ENCODE measurements around the gene NEU1. TPM values are rescaled to one million over a fixed set of nuclear protein-coding genes. Genes with fewer than 3 reads are reported as not detected.
"Not testable (repeated sequence)": the region's sequence is repeated elsewhere in the genome, so short reads cannot be mapped to it uniquely, and the experiment has no call there.

The NEU1 gene
- total RNA-seq, 3 donors from 2014 or later (not counting 1 experiment from before 2014, with no cell fraction given) = 36.1 to 69.6 (median 51.5) TPM

GRCh38 chr6:31842053-31842452, 20.6 kb downstream of the NEU1 start:
- Mint-ChIP-seq H3K36me3 (peaks cover 6% of the 10 kb centered on the region), H3K27me3 (ENCODE audit: low read depth in 2 of 2) (no peaks in the 10 kb centered on the region), H3K4me3 (no peak overlapping the region), H3K9me3 (no peaks in the 10 kb centered on the region), H3K4me1 (peaks cover 7 to 8% of the 10 kb centered on the region in 2 donors), H3K27ac (no peak overlapping the region)
- Histone ChIP-seq H3K4me1 (ENCODE audit: control insufficient read depth, insufficient read depth, low read length) (peaks cover 19% of the 10 kb centered on the region), H3K27ac (ENCODE audit: low read length) (no peak overlapping the region), H3K36me3 (ENCODE audit: control insufficient read depth, insufficient read depth, low read length) (peaks cover 31% of the 10 kb centered on the region), H3K27me3 (ENCODE audit: control insufficient read depth, insufficient read depth, low read length) (no peaks in the 10 kb centered on the region), H3K9me3 (ENCODE audit: control insufficient read depth, insufficient read depth, low read length) (no peaks in the 10 kb centered on the region), H3K4me3 (ENCODE audit: low read length) (no peak overlapping the region)
- 92% methylated on average over 9 of the region's 9 CpGs for WGBS (ENCODE audit: insufficient coverage)
- no peak for TF ChIP-seq CTCF (IDR thresholded peaks at IDR 0.05)
- ATAC-seq (no peak), DNase-seq (no peak)
- intact Hi-C loops (cut with micrococcal nuclease) = no loop called here

GRCh38 chr6:31839779-31840126, 22.9 kb downstream of the NEU1 start:
- peaks cover 38% of the 10 kb centered on the region for H3K4me1 ChIP-seq (ENCODE audit: control insufficient read depth, insufficient read depth, low read length)
- peaks cover 34% of the 10 kb centered on the region for H3K36me3 ChIP-seq (ENCODE audit: control insufficient read depth, insufficient read depth, low read length)
- H3K4me3 ChIP-seq (ENCODE audit: low read length); intact Hi-C loops (cut with micrococcal nuclease); H3K4me3 Mint-ChIP-seq; H3K27me3 Mint-ChIP-seq (ENCODE audit: low read depth in 2 of 2); H3K27me3 ChIP-seq (ENCODE audit: control insufficient read depth, insufficient read depth, low read length); H3K27ac Mint-ChIP-seq; ATAC-seq; H3K27ac ChIP-seq (ENCODE audit: low read length); DNase-seq; H3K9me3 ChIP-seq (ENCODE audit: control insufficient read depth, insufficient read depth, low read length); H3K36me3 Mint-ChIP-seq; H3K9me3 Mint-ChIP-seq: not testable (repeated sequence)
- peaks cover 28 to 29% of the 10 kb centered on the region in 2 donors for H3K4me1 Mint-ChIP-seq
- 96% methylated on average over 8 of the region's 8 CpGs for whole genome bisulfite sequencing (ENCODE audit: insufficient coverage)

- peaks cover 34% of the 10 kb centered on the region for H3K36me3 ChIP-seq (ENCODE audit: control insufficient read depth, insufficient read depth, low read length)
- H3K27ac Mint-ChIP-seq = no peak overlapping the region
Observed at GRCh38 chr6:31838968-31839367, 23.7 kb downstream of the NEU1 start.

GRCh38 chr6:31838114-31838553, 24.5 kb downstream of the NEU1 start:
- H3K4me3 Mint-ChIP-seq; ATAC-seq; H3K27me3 ChIP-seq (ENCODE audit: control insufficient read depth, insufficient read depth, low read length); H3K9me3 ChIP-seq (ENCODE audit: control insufficient read depth, insufficient read depth, low read length); H3K36me3 Mint-ChIP-seq; H3K4me3 ChIP-seq (ENCODE audit: low read length); DNase-seq; H3K9me3 Mint-ChIP-seq; H3K27me3 Mint-ChIP-seq (ENCODE audit: low read depth in 2 of 2); H3K27ac ChIP-seq (ENCODE audit: low read length); intact Hi-C loops (cut with micrococcal nuclease): not testable (repeated sequence)
- Mint-ChIP-seq H3K27ac (peak overlapping the region in 1 of 2 donors; percentile 94), H3K4me1 (peaks cover 34 to 35% of the 10 kb centered on the region in 2 donors)
- Histone ChIP-seq H3K36me3 (ENCODE audit: control insufficient read depth, insufficient read depth, low read length) (peaks cover 34% of the 10 kb centered on the region), H3K4me1 (ENCODE audit: control insufficient read depth, insufficient read depth, low read length) (peaks cover 48% of the 10 kb centered on the region)
- 81% methylated on average over 9 of the region's 9 CpGs for WGBS (ENCODE audit: insufficient coverage)

More at GRCh38 chr6:31838968-31839367, 23.7 kb downstream of the NEU1 start:
- 98% methylated on average over 3 of the region's 3 CpGs for WGBS (ENCODE audit: insufficient coverage)
- Mint-ChIP-seq H3K4me3 (no peak overlapping the region), H3K27me3 (ENCODE audit: low read depth in 2 of 2) (no peaks in the 10 kb centered on the region), H3K4me1 (peaks cover 34 to 35% of the 10 kb centered on the region in 2 donors), H3K36me3 (peaks cover 6% of the 10 kb centered on the region), H3K9me3 (no peaks in the 10 kb centered on the region)
- no peak for ATAC-seq
- Histone ChIP-seq H3K4me3 (ENCODE audit: low read length) (no peak overlapping the region), H3K4me1 (ENCODE audit: control insufficient read depth, insufficient read depth, low read length) (peaks cover 41% of the 10 kb centered on the region), H3K27me3 (ENCODE audit: control insufficient read depth, insufficient read depth, low read length) (no peaks in the 10 kb centered on the region), H3K9me3 (ENCODE audit: control insufficient read depth, insufficient read depth, low read length) (no peaks in the 10 kb centered on the region), H3K27ac (ENCODE audit: low read length) (no peak overlapping the region)
- no peak for TF ChIP-seq CTCF (IDR thresholded peaks at IDR 0.05)
- intact Hi-C loops (cut with micrococcal nuclease) = no loop called here
- DNase-seq = no peak
